Suprapubic skin (tissue), 3 donors: Measurements from ENCODE around the gene FBP1.

Experiments
- POLR2A ChIP-seq, 2 donors: fragments of 450-650 bp; IDR thresholded peaks; one replicate each; pipeline ENCODE4 v1.6.1; 2017; ENCODE audit warnings: antibody characterized with exemption in 2 of 2, mild to moderate bottlenecking in 2 of 2, moderate library complexity in 2 of 2
- TF ChIP-seq, protein P1 (sequence below), 2 donors: fragments of 200-600 bp in 1 of 2; fragments of 450-650 bp in 1 of 2; sonication (generic) in 1 of 2; IDR thresholded peaks; one replicate each; pipeline ENCODE4 v1.5.1; 2016 to 2019; ENCODE audit warnings: antibody characterized with exemption in 2 of 2, mild to moderate bottlenecking in 1 of 2, moderate library complexity in 1 of 2

DNA sequence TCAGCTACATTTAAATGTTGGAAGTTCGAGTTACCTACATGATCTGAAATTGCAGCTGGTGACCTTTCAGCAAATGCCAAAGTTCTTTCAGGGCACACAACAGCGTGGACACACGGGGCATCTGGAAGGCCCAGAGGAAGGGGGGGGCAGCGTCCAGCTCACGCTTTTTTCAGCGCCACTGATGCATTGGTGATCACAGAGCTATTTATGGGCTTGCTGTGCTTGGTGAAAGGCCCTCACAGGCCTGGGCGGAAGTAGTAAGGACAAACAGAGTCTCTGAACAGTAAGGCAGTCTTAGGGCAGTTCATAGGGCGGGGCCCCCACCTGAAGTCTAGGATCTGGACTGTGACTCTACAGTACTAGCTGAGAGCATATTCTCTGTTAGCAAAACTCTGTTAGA is 39.1 kb downstream of the FBP1 start:
- TF ChIP-seq, protein P1, sequence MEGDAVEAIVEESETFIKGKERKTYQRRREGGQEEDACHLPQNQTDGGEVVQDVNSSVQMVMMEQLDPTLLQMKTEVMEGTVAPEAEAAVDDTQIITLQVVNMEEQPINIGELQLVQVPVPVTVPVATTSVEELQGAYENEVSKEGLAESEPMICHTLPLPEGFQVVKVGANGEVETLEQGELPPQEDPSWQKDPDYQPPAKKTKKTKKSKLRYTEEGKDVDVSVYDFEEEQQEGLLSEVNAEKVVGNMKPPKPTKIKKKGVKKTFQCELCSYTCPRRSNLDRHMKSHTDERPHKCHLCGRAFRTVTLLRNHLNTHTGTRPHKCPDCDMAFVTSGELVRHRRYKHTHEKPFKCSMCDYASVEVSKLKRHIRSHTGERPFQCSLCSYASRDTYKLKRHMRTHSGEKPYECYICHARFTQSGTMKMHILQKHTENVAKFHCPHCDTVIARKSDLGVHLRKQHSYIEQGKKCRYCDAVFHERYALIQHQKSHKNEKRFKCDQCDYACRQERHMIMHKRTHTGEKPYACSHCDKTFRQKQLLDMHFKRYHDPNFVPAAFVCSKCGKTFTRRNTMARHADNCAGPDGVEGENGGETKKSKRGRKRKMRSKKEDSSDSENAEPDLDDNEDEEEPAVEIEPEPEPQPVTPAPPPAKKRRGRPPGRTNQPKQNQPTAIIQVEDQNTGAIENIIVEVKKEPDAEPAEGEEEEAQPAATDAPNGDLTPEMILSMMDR (IDR thresholded peaks at IDR 0.05): no peak
- TF ChIP-seq POLR2A (IDR thresholded peaks at IDR 0.05): no peak
